ENCODE data around the gene CRK.

DNA sequence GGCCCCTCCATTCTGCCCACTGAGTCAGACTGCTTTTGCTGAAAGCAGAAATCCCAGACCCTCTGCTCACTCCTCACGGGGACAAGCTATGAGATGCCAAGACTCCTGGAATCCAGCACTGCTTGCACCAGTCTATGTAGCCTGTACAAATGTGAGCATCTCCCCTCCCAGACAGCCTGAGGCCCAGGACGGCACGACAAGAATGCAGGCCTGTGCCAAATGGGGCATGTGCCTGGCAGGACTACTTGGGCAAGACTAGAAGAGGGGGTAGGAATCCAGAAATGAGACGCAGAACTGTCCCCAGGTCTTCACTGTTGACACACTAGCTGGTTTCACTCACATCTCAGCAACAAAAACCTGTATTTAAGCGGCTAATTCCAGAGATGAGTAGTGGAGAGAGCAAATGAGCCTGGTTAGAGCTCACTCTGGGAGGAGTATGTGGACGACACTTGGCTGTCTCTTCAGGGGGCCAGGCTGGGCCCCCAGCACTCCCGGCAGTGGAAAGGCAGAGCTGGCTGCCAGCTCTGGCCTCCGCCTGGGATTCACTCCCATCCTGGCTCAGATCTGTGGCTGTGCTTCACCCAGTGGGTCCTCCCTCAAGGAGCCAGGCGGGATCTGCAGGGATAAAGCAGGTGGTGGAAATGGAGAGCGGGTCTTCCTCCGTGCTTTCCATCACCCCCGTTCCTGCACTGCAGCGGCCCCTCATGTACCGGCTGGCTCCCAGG, 39.4 kb upstream of the CRK start:
- TF ChIP-seq, protein P1, sequence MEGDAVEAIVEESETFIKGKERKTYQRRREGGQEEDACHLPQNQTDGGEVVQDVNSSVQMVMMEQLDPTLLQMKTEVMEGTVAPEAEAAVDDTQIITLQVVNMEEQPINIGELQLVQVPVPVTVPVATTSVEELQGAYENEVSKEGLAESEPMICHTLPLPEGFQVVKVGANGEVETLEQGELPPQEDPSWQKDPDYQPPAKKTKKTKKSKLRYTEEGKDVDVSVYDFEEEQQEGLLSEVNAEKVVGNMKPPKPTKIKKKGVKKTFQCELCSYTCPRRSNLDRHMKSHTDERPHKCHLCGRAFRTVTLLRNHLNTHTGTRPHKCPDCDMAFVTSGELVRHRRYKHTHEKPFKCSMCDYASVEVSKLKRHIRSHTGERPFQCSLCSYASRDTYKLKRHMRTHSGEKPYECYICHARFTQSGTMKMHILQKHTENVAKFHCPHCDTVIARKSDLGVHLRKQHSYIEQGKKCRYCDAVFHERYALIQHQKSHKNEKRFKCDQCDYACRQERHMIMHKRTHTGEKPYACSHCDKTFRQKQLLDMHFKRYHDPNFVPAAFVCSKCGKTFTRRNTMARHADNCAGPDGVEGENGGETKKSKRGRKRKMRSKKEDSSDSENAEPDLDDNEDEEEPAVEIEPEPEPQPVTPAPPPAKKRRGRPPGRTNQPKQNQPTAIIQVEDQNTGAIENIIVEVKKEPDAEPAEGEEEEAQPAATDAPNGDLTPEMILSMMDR (IDR thresholded peaks at IDR 0.05; ENCODE audit: insufficient read depth, low read depth, low read length): no peak
- no peak for TF ChIP-seq EZH2 (IDR thresholded peaks at IDR 0.05; ENCODE audit: insufficient read depth, low read length)

Measured in astrocyte (in vitro differentiated cells and primary cell).